K562 (cell line): Measurements from ENCODE around the gene ITPRIPL2. TPM values are rescaled to one million over a fixed set of nuclear protein-coding genes. Genes with fewer than 3 reads are reported as not detected.

Experiments used
- NFRKB ChIP-seq: fragments of 450-650 bp; IDR thresholded peaks from 2 replicates; pipeline ENCODE4 v1.6.1; 2016; ENCODE audit warnings: low read depth
- RAD51 ChIP-seq: fragments of 450-650 bp; IDR thresholded peaks from 2 replicates; pipeline ENCODE4 v1.7.1; 2016; ENCODE audit warnings: low read depth, mild to moderate bottlenecking, borderline replicate concordance
- ZNF347 ChIP-seq: fragments of 450-650 bp; formaldehyde crosslinking; IDR thresholded peaks from 2 replicates; pipeline ENCODE4 v1.4.0; 2020; ENCODE audit warnings: low read depth, mild to moderate bottlenecking, moderate library complexity
- polyA plus RNA-seq, 8 experiments: library from polyadenylated mRNA; depleted of rRNA in 4 of 8; stranded (reverse) in 5 of 8; unstranded in 3 of 8; fragments of >200 nt; fragmentation: Nextera tagmentation in 2 of 8; fragmentation: Illumina TruSeq in 1 of 8; extraction: Ambion mirVana in 2 of 8; extraction: Trizol in 1 of 8; gene quantifications; 2 replicates each; pipeline versions ENCODE4 v1.2.1 to v1.2.3, GENCODE V29; 2011 to 2014; ENCODE audit warnings: inconsistent platforms in 1 of 8, missing spikeins in 1 of 8
- total RNA-seq, 7 experiments: library from RNA; depleted of rRNA in 6 of 7; stranded (reverse); fragments of >200 nt in 6 of 7; fragmentation: Illumina TruSeq in 2 of 7; extraction: Trizol in 2 of 7; gene quantifications; 2 replicates each; pipeline versions ENCODE4 v1.2.1 to v1.2.3, GENCODE V29; 2011 to 2021; ENCODE audit warnings: low replicate concordance in 1 of 7
- TF ChIP-seq, protein P1 (sequence below): fragments of 200-400 bp; formaldehyde crosslinking; IDR thresholded peaks from 2 replicates; pipeline ENCODE4 v1.6.1; 2017; ENCODE audit warnings: mild to moderate bottlenecking, low read depth, low read length, moderate library complexity
- TF ChIP-seq, protein P2 (sequence below): fragments of 200-800 bp; sonication (Bioruptor generic); IDR thresholded peaks from 2 replicates; pipeline ENCODE4 v1.6.1; 2016; ENCODE audit warnings: missing genetic modification characterization, missing compliant biosample characterization

ITPRIPL2 gene
- total and polyA plus RNA-seq, 9 of the 15 experiments (the other 6 are each of a cell fraction or from before 2014, with no cell fraction given), result 0.04 to 2.2 (median 0.58) TPM

GRCh38 chr16:19167710-19168370 is 54.1 kb downstream of the ITPRIPL2 start, which contains the start of gene SYT17 (continued):
- TF ChIP-seq, protein P1, sequence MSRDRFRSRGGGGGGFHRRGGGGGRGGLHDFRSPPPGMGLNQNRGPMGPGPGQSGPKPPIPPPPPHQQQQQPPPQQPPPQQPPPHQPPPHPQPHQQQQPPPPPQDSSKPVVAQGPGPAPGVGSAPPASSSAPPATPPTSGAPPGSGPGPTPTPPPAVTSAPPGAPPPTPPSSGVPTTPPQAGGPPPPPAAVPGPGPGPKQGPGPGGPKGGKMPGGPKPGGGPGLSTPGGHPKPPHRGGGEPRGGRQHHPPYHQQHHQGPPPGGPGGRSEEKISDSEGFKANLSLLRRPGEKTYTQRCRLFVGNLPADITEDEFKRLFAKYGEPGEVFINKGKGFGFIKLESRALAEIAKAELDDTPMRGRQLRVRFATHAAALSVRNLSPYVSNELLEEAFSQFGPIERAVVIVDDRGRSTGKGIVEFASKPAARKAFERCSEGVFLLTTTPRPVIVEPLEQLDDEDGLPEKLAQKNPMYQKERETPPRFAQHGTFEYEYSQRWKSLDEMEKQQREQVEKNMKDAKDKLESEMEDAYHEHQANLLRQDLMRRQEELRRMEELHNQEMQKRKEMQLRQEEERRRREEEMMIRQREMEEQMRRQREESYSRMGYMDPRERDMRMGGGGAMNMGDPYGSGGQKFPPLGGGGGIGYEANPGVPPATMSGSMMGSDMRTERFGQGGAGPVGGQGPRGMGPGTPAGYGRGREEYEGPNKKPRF, result no peak
- TF ChIP-seq NFRKB (no peak), ZNF347 (CRISPR knock-in tag) (no peak), RAD51 (no peak)
- TF ChIP-seq, protein P2, sequence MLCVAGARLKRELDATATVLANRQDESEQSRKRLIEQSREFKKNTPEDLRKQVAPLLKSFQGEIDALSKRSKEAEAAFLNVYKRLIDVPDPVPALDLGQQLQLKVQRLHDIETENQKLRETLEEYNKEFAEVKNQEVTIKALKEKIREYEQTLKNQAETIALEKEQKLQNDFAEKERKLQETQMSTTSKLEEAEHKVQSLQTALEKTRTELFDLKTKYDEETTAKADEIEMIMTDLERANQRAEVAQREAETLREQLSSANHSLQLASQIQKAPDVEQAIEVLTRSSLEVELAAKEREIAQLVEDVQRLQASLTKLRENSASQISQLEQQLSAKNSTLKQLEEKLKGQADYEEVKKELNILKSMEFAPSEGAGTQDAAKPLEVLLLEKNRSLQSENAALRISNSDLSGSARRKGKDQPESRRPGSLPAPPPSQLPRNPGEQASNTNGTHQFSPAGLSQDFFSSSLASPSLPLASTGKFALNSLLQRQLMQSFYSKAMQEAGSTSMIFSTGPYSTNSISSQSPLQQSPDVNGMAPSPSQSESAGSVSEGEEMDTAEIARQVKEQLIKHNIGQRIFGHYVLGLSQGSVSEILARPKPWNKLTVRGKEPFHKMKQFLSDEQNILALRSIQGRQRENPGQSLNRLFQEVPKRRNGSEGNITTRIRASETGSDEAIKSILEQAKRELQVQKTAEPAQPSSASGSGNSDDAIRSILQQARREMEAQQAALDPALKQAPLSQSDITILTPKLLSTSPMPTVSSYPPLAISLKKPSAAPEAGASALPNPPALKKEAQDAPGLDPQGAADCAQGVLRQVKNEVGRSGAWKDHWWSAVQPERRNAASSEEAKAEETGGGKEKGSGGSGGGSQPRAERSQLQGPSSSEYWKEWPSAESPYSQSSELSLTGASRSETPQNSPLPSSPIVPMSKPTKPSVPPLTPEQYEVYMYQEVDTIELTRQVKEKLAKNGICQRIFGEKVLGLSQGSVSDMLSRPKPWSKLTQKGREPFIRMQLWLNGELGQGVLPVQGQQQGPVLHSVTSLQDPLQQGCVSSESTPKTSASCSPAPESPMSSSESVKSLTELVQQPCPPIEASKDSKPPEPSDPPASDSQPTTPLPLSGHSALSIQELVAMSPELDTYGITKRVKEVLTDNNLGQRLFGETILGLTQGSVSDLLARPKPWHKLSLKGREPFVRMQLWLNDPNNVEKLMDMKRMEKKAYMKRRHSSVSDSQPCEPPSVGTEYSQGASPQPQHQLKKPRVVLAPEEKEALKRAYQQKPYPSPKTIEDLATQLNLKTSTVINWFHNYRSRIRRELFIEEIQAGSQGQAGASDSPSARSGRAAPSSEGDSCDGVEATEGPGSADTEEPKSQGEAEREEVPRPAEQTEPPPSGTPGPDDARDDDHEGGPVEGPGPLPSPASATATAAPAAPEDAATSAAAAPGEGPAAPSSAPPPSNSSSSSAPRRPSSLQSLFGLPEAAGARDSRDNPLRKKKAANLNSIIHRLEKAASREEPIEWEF (CRISPR knock-in tag), result no peak
